AG20443 (cell line): ENCODE results near the gene DTX1.
A peak's percentile ranks its signal among the peaks of the same experiment; 100 is the strongest.

Experiments used
- DNase-seq: peaks from one replicate; pipeline ENCODE4 v3.0.0; 2012; ENCODE audit warnings: low spot score, mixed read lengths

Gene DTX1

GRCh38 chr12:113055594-113056380 lies 743 bp upstream of the DTX1 start:
- DNase-seq: no peak

- DNase-seq: no peak
Measured at GRCh38 chr12:113056381-113056630, 224 bp upstream of the DTX1 start.

- DNase-seq: no peak
Measured at GRCh38 chr12:113057565-113058485, 1.3 kb downstream of the DTX1 start.

- DNase-seq: no peak
Measured at GRCh38 chr12:113058553-113058952, 2.0 kb downstream of the DTX1 start.

- DNase-seq: no peak
Measured at GRCh38 chr12:113059071-113059595, 2.6 kb downstream of the DTX1 start.

- no peak for DNase-seq
Measured at GRCh38 chr12:113060336-113060960, 3.9 kb downstream of the DTX1 start.

- DNase-seq: no peak
Measured at GRCh38 chr12:113061061-113061694, 4.6 kb downstream of the DTX1 start.

GRCh38 chr12:113062502-113063395 lies 6.2 kb downstream of the DTX1 start:
- no peak for DNase-seq

- DNase-seq: no peak
Measured at GRCh38 chr12:113063396-113064350, 7.1 kb downstream of the DTX1 start.

GRCh38 chr12:113064395-113065125 lies 8.0 kb downstream of the DTX1 start:
- no peak for DNase-seq

- peak; percentile 56 for DNase-seq
Measured at GRCh38 chr12:113065126-113066007, 8.8 kb downstream of the DTX1 start.

- DNase-seq: no peak
Measured at GRCh38 chr12:113066813-113067400, 10.4 kb downstream of the DTX1 start.

GRCh38 chr12:113067987-113068935 lies 11.7 kb downstream of the DTX1 start:
- DNase-seq: no peak

- DNase-seq: no peak
Measured at GRCh38 chr12:113069149-113069548, 12.6 kb downstream of the DTX1 start.

GRCh38 chr12:113069751-113070116 lies 13.2 kb downstream of the DTX1 start:
- DNase-seq: no peak

GRCh38 chr12:113070117-113070906 lies 13.8 kb downstream of the DTX1 start:
- DNase-seq: no peak
